D721Med (cell line): ENCODE data around the gene MMD.

Experiments used
- DNase-seq: peaks from one replicate; pipeline ENCODE4 v3.0.0; 2011; ENCODE audit warnings: low spot score; ENCODE audit not compliant: insufficient read length
- FAIRE-seq: peaks from 2 replicates; lab custom pipeline; 2011; peaks lifted over from hg19 to GRCh38; lab: Jason Lieb, UNC
- CTCF ChIP-seq: IDR thresholded peaks from 2 replicates; pipeline ENCODE4 v1.5.1; 2012; ENCODE audit warnings: mild to moderate bottlenecking, control low read depth; ENCODE audit not compliant: insufficient read depth; ENCODE audit errors: missing control alignments

Gene MMD

GRCh38 chr17:55351226-55351625 is 70.4 kb downstream of the MMD start:
- no peak for FAIRE-seq
- DNase-seq = no peak
- TF ChIP-seq CTCF = no peak

GRCh38 chr17:55350825-55351205 is 70.8 kb downstream of the MMD start:
- no peak for TF ChIP-seq CTCF
- FAIRE-seq (no peak), DNase-seq (no peak)

- FAIRE-seq = no peak
- peak; percentile 96 for TF ChIP-seq CTCF
- DNase-seq = no peak
Observed at GRCh38 chr17:55348749-55349354, 72.8 kb downstream of the MMD start.

GRCh38 chr17:55347341-55347740 is 74.3 kb downstream of the MMD start:
- no peak for TF ChIP-seq CTCF
- no peak for FAIRE-seq
- DNase-seq = no peak

- no peak for FAIRE-seq
- DNase-seq = no peak
- TF ChIP-seq CTCF = no peak
Observed at GRCh38 chr17:55346658-55347057, 75.0 kb downstream of the MMD start.

GRCh38 chr17:55345132-55345531 is 76.5 kb downstream of the MMD start:
- DNase-seq (no peak), FAIRE-seq (no peak)
- no peak for TF ChIP-seq CTCF

- FAIRE-seq = no peak
- no peak for DNase-seq
- TF ChIP-seq CTCF = no peak
Observed at GRCh38 chr17:55344514-55344997, 77.1 kb downstream of the MMD start.
